ENCODE measurements around the gene TDP2.

TDP2 gene

GRCh38 chr6:24655215-24655614 is 11.5 kb downstream of the TDP2 start:
- TF ChIP-seq CTCF (IDR thresholded peaks at IDR 0.05; ENCODE audit: insufficient read depth, low read length) (no peak), GABPA (IDR thresholded peaks at IDR 0.05; ENCODE audit: low read depth) (no peak), POLR2AphosphoS5 (IDR thresholded peaks at IDR 0.05; ENCODE audit: low read depth) (no peak), SPI1 (IDR thresholded peaks at IDR 0.05; ENCODE audit: borderline replicate concordance, low read depth) (no peak)
- TF ChIP-seq, protein P1, sequence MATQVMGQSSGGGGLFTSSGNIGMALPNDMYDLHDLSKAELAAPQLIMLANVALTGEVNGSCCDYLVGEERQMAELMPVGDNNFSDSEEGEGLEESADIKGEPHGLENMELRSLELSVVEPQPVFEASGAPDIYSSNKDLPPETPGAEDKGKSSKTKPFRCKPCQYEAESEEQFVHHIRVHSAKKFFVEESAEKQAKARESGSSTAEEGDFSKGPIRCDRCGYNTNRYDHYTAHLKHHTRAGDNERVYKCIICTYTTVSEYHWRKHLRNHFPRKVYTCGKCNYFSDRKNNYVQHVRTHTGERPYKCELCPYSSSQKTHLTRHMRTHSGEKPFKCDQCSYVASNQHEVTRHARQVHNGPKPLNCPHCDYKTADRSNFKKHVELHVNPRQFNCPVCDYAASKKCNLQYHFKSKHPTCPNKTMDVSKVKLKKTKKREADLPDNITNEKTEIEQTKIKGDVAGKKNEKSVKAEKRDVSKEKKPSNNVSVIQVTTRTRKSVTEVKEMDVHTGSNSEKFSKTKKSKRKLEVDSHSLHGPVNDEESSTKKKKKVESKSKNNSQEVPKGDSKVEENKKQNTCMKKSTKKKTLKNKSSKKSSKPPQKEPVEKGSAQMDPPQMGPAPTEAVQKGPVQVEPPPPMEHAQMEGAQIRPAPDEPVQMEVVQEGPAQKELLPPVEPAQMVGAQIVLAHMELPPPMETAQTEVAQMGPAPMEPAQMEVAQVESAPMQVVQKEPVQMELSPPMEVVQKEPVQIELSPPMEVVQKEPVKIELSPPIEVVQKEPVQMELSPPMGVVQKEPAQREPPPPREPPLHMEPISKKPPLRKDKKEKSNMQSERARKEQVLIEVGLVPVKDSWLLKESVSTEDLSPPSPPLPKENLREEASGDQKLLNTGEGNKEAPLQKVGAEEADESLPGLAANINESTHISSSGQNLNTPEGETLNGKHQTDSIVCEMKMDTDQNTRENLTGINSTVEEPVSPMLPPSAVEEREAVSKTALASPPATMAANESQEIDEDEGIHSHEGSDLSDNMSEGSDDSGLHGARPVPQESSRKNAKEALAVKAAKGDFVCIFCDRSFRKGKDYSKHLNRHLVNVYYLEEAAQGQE (IDR thresholded peaks at IDR 0.05; ENCODE audit: insufficient replicate concordance, low read depth), result no peak
- H3K4me3 ChIP-seq (replicated peaks; ENCODE audit: insufficient read depth, low read length), result no peak overlapping the region
- DNase-seq (ENCODE audit: low read depth in 1 of 2, low spot score in 1 of 2), result no peak
- no peak overlapping the region for H3K27ac ChIP-seq (replicated peaks)
- no peaks in the 10 kb centered on the region for H3K27me3 ChIP-seq (ENCODE audit: insufficient read depth, poor library complexity, severe bottlenecking)

DNA sequence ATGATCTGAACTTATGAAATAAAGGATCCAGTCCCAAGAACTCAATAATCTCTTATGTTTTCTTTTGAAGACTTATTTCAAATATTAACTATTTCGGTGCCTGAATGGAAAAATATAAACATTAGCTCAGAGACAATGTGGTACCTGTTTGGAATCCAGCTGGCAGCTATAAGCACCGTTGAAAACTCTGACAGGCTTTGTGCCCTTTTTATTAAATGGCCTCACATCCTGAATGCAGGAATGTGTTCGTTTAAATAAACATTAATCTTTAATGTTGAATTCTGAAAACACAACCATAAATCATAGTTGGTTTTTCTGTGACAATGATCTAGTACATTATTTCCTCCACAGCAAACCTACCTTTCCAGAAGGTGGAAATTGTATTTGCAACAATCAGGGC is 16.3 kb downstream of the TDP2 start:
- TF ChIP-seq SPI1 (IDR thresholded peaks at IDR 0.05; ENCODE audit: borderline replicate concordance, low read depth), result no peak
- Histone ChIP-seq H3K27me3 (ENCODE audit: insufficient read depth, poor library complexity, severe bottlenecking) (peaks cover 2% of the 10 kb centered on the region), H3K27ac (replicated peaks) (no peak overlapping the region), H3K4me3 (replicated peaks; ENCODE audit: insufficient read depth, low read length) (no peak overlapping the region)
- DNase-seq (ENCODE audit: low read depth in 1 of 2, low spot score in 1 of 2), result no peak

- peaks cover 6% of the 10 kb centered on the region for H3K27me3 ChIP-seq (ENCODE audit: insufficient read depth, poor library complexity, severe bottlenecking)
- DNase-seq (ENCODE audit: low read depth in 1 of 2, low spot score in 1 of 2), result no peak
- no peak overlapping the region for H3K27ac ChIP-seq (replicated peaks)
- no peak overlapping the region for H3K4me3 ChIP-seq (replicated peaks; ENCODE audit: insufficient read depth, low read length)
- TF ChIP-seq GABPA (IDR thresholded peaks at IDR 0.05; ENCODE audit: low read depth), result no peak
- no peak for TF ChIP-seq SPI1 (IDR thresholded peaks at IDR 0.05; ENCODE audit: borderline replicate concordance, low read depth)
- no peak for TF ChIP-seq POLR2AphosphoS5 (IDR thresholded peaks at IDR 0.05; ENCODE audit: low read depth)
- TF ChIP-seq, protein P1 (IDR thresholded peaks at IDR 0.05; ENCODE audit: insufficient replicate concordance, low read depth), result no peak
Measured at GRCh38 chr6:24649691-24650090, 17.0 kb downstream of the TDP2 start.

DNA sequence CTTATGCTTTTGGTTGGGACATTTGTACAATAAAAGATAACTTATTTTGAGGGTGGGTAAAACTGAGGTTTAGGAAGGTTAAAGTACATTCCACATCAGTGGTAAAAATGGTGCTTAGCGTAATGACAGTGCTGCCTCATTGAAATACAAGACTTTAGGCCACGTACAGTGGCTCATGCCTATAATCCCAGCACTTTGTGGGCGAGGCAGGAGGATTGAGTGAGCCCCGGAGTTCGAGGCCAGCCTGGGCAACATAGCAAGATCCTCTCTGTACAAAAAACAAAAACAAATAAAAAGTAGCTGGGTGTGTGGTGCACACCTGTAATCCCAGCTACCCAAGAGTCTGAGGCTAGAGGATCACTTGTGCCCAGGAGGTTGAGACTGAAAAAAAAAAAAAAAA is 18.4 kb downstream of the TDP2 start:
- no peak for DNase-seq (ENCODE audit: low read depth in 1 of 2, low spot score in 1 of 2)
- TF ChIP-seq SPI1 (IDR thresholded peaks at IDR 0.05; ENCODE audit: borderline replicate concordance, low read depth) (no peak), CTCF (IDR thresholded peaks at IDR 0.05; ENCODE audit: insufficient read depth, low read length) (no peak), GABPA (IDR thresholded peaks at IDR 0.05; ENCODE audit: low read depth) (no peak), POLR2AphosphoS5 (IDR thresholded peaks at IDR 0.05; ENCODE audit: low read depth) (no peak)
- TF ChIP-seq, protein P1 (IDR thresholded peaks at IDR 0.05; ENCODE audit: insufficient replicate concordance, low read depth), result no peak
- Histone ChIP-seq H3K27ac (replicated peaks) (no peak overlapping the region), H3K4me3 (replicated peaks; ENCODE audit: insufficient read depth, low read length) (no peak overlapping the region), H3K27me3 (ENCODE audit: insufficient read depth, poor library complexity, severe bottlenecking) (peaks cover 6% of the 10 kb centered on the region)

All from HL-60 (cell line).